K562 (cell line): ENCODE data around the gene IBA57. TPM values are rescaled to one million over a fixed set of nuclear protein-coding genes. Genes with fewer than 3 reads are reported as not detected.
A peak's percentile ranks its signal among the peaks of the same experiment; 100 is the strongest.

Experiments
- ATAC-seq: fragments of 200-7000 bp; cut with Tn5 transposase; 3 replicates; pipeline ENCODE4 v1.9.1; 2020; ENCODE audit warnings: moderate library complexity
- BruUV-seq: library from RNA; stranded (reverse); fragments of 400-500 nt; replicated peaks from 2 replicates; lab custom pipeline; 2021; lab: Mats Ljungman, UMichigan
- CTCF ChIA-PET: fragments of 300-600 bp; formaldehyde crosslinking; extraction: SDS; loops from one replicate; lab custom pipeline; 2021; ENCODE audit warnings: low intra/inter-chr PET ratio; lab: Yijun Ruan, JAX
- POLR2A ChIA-PET: fragments of 300-600, 350-650 bp; sonication (Branson Sonifier 250); formaldehyde crosslinking; extraction: SDS; loops from one replicate; lab custom pipeline; 2021; ENCODE audit warnings: antibody characterized with exemption, inconsistent platforms; lab: Yijun Ruan, JAX
- DNase-seq, 4 experiments: peaks; one replicate each; pipeline versions ENCODE4 v3.0.0 to v3.0.0-alpha.2; 2011 to 2018; ENCODE audit warnings: low spot score in 3 of 4, mixed read lengths in 3 of 4; ENCODE audit errors: extremely low read depth in 1 of 4
- FAIRE-seq: peaks from 2 replicates; lab custom pipeline; 2011; peaks lifted over from hg19 to GRCh38; lab: Jason Lieb, UNC
- H2AFZ ChIP-seq: 2 replicates; pipeline ENCODE4 v1.6.0; 2011; ENCODE audit warnings: low read depth, low read length, control low read depth, inconsistent platforms
- H3K27ac ChIP-seq: fragments of 200-600 bp; 3 replicates; pipeline ENCODE4 v1.8.0; 2011; ENCODE audit warnings: low read depth, mild to moderate bottlenecking, control low read depth, inconsistent platforms, low read length, moderate library complexity, mixed read lengths; ENCODE audit errors: extremely low read depth
- H3K27me3 ChIP-seq, 2 experiments: fragments of 300-600 bp in 1 of 2; 2 replicates in 1 of 2; 3 replicates in 1 of 2; pipeline versions ENCODE4 v1.6.0 to v1.8.0; 2011; ENCODE audit warnings: inconsistent platforms in 2 of 2, low read length in 2 of 2, mild to moderate bottlenecking in 1 of 2, mixed read lengths in 1 of 2, moderate library complexity in 1 of 2; ENCODE audit not compliant: control insufficient read depth in 2 of 2, insufficient read depth in 2 of 2
- H3K36me3 ChIP-seq: fragments of 300-600 bp; 3 replicates; pipeline ENCODE4 v1.8.0; 2011; ENCODE audit warnings: mild to moderate bottlenecking, low read length, inconsistent platforms; ENCODE audit not compliant: control insufficient read depth, insufficient read depth
- H3K4me1 ChIP-seq, 2 experiments: fragments of 200-600 bp in 1 of 2; replicated peaks in 1 of 2; 2 replicates in 1 of 2; 3 replicates in 1 of 2; pipeline versions ENCODE4 v1.5.1 to v1.8.0; 2011; ENCODE audit warnings: inconsistent platforms in 2 of 2, low read length in 2 of 2, mild to moderate bottlenecking in 1 of 2, mixed read lengths in 1 of 2, moderate library complexity in 1 of 2; ENCODE audit not compliant: control insufficient read depth in 2 of 2, insufficient read depth in 2 of 2
- H3K4me2 ChIP-seq: 2 replicates; pipeline ENCODE4 v1.6.1; 2011; ENCODE audit warnings: low read length, control low read depth, inconsistent platforms, mixed read lengths; ENCODE audit not compliant: insufficient read depth
- H3K4me3 ChIP-seq: fragments of 200-600 bp; sonication (generic), shearing (Covaris generic); 2 replicates; pipeline ENCODE4 v1.5.1; 2016; ENCODE audit warnings: control low read depth, inconsistent platforms
- H3K79me2 ChIP-seq: fragments of 200-600 bp; 3 replicates; pipeline ENCODE4 v1.8.0; 2011; ENCODE audit warnings: low read length, inconsistent platforms; ENCODE audit not compliant: control insufficient read depth, insufficient read depth
- H3K9ac ChIP-seq, 2 experiments: 2 replicates each; pipeline versions ENCODE4 v1.6.0 to v1.6.1; 2011; ENCODE audit warnings: low read depth in 2 of 2, low read length in 2 of 2, control low read depth in 1 of 2, inconsistent platforms in 1 of 2, mild to moderate bottlenecking in 1 of 2, mixed read lengths in 1 of 2; ENCODE audit not compliant: insufficient read depth in 1 of 2
- H3K9me1 ChIP-seq: one replicate; pipeline ENCODE4 v1.6.0; 2011; ENCODE audit warnings: inconsistent platforms, mild to moderate bottlenecking, low read length, moderate library complexity; ENCODE audit not compliant: control insufficient read depth, insufficient read depth
- H3K9me3 ChIP-seq: replicated peaks from 2 replicates; pipeline ENCODE4 v1.5.1; 2011; ENCODE audit warnings: low read depth, low read length, inconsistent platforms; ENCODE audit not compliant: control insufficient read depth, insufficient read depth
- H4K20me1 ChIP-seq: replicated peaks from 2 replicates; pipeline ENCODE4 v1.6.1; 2011; ENCODE audit warnings: low read length, inconsistent platforms, mixed read lengths; ENCODE audit not compliant: control insufficient read depth, insufficient read depth
- CCAR2 ChIP-seq: fragments of 200-400 bp; formaldehyde crosslinking; IDR thresholded peaks from 2 replicates; pipeline ENCODE4 v1.6.1; 2017; ENCODE audit warnings: mild to moderate bottlenecking, low read depth, low read length
- ETS2 ChIP-seq: IDR thresholded peaks from 2 replicates; pipeline ENCODE4 v1.6.1; 2016; ENCODE audit warnings: borderline replicate concordance, missing genetic modification characterization, mild to moderate bottlenecking, moderate library complexity, missing compliant biosample characterization; ENCODE audit not compliant: poor library complexity, severe bottlenecking
- HMG20A ChIP-seq: fragments of 450-650 bp; formaldehyde crosslinking; conservative IDR thresholded peaks from 2 replicates; pipeline ENCODE4 v1.4.0; 2020; ENCODE audit warnings: mild to moderate bottlenecking, mixed read lengths
- NELFE ChIP-seq: IDR thresholded peaks from 2 replicates; pipeline ENCODE4 v1.6.1; 2011; ENCODE audit warnings: mild to moderate bottlenecking; ENCODE audit not compliant: insufficient read depth, insufficient read length
- ZNF696 ChIP-seq: fragments of 250-450 bp; sonication (Bioruptor Pico); conservative IDR thresholded peaks from 2 replicates; pipeline ENCODE4 v1.4.0; 2020; ENCODE audit warnings: mild to moderate bottlenecking, moderate library complexity
- ZZZ3 ChIP-seq: fragments of 450-650 bp; IDR thresholded peaks from 2 replicates; pipeline ENCODE4 v1.6.1; 2016; ENCODE audit warnings: antibody characterized with exemption, mild to moderate bottlenecking, moderate library complexity
- WGBS: fragments of 100-300 bp; shearing (Covaris generic); methylation state at CpG from one replicate; pipeline ENCODE4 v1.1.6; 2016; ENCODE audit warnings: low coverage, mixed read lengths; ENCODE audit not compliant: insufficient coverage; ENCODE audit errors: missing lambda C conversion rate; 5-methylcytosine and 5-hydroxymethylcytosine counted together
- in situ Hi-C: fragments of 300-500 bp; cut with MboI; formaldehyde crosslinking; loops from 4 replicates; pipeline ENCODE4 v1.15.0; 2018; ENCODE audit warnings: inconsistent platforms, mixed read lengths
- intact Hi-C: fragments of 100-400 bp; cut with micrococcal nuclease; formaldehyde crosslinking; loops from 2 replicates; pipeline ENCODE4 v1.14.2; 2022
- polyA plus RNA-seq, 8 experiments: library from polyadenylated mRNA; depleted of rRNA in 4 of 8; stranded (reverse) in 5 of 8; unstranded in 3 of 8; fragments of >200 nt; fragmentation: Nextera tagmentation in 2 of 8; fragmentation: Illumina TruSeq in 1 of 8; extraction: Ambion mirVana in 2 of 8; extraction: Trizol in 1 of 8; gene quantifications; 2 replicates each; pipeline versions ENCODE4 v1.2.1 to v1.2.3, GENCODE V29; 2011 to 2014; ENCODE audit warnings: inconsistent platforms in 1 of 8, missing spikeins in 1 of 8
- total RNA-seq, 7 experiments: library from RNA; depleted of rRNA in 6 of 7; stranded (reverse); fragments of >200 nt in 6 of 7; fragmentation: Illumina TruSeq in 2 of 7; extraction: Trizol in 2 of 7; gene quantifications; 2 replicates each; pipeline versions ENCODE4 v1.2.1 to v1.2.3, GENCODE V29; 2011 to 2021; ENCODE audit warnings: low replicate concordance in 1 of 7
- TF ChIP-seq, protein P1 (sequence below): sonication (generic); formaldehyde crosslinking; IDR thresholded peaks from 2 replicates; pipeline ENCODE4 v1.9.0; 2022; ENCODE audit warnings: mild to moderate bottlenecking, missing genetic modification reagents

IBA57 gene
- total and polyA plus RNA-seq, 9 of the 15 experiments (the other 6 are each of a cell fraction or from before 2014, with no cell fraction given) = 0.77 to 15.5 (median 2.7) TPM

DNA sequence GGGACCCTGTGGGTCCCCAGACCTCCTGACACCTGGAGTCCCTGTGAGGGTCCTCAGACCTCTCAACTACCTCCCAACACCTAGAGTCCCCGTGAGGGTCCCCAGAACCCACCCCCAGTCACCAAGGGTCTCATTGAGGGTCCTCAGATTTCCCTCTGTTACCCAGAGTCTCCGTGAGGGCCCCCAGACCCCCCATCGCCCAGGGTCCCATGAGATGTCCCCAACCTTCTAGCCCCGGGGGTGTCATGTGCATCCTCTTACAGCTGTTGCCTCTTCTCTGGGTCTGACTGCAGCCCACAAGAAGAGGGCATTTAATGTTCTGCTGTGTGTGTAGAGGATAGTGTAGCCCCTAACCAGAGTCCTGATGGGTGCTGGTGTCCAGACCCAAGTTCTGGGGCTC lies 17.8 kb upstream of the IBA57 start:
- Histone ChIP-seq H3K4me3 (no peak overlapping the region), H3K79me2 (peaks cover 70% of the 10 kb centered on the region), H3K27me3 (no peaks in the 10 kb centered on the region), H3K27ac (no peak overlapping the region), H4K20me1 (peaks cover 46% of the 10 kb centered on the region), H2AFZ (no peak overlapping the region), H3K4me1 (peaks cover 54 to 99% of the 10 kb centered on the region in 2 experiments), H3K4me2 (no peak overlapping the region), H3K9ac (peak overlapping the region in 1 of 2 experiments; percentile 91; a peak in 1 of 4 replicates)
- intact Hi-C loops = no loop called here
- in situ Hi-C loops = no loop called here
- POLR2A ChIA-PET = interaction anchor here (1.0 to 2.0 kb wide), 3 partner anchors 10 to 17 kb away, joined by 3 to 11 read pairs (median 5); no protein-coding TSS in a partner anchor
- 87% methylated on average over 4 of the region's 4 CpGs for WGBS
- DNase-seq (no peak), FAIRE-seq (no peak)
- TF ChIP-seq ETS2 (tag) (no peak), HMG20A (CRISPR knock-in tag) (no peak), NELFE (no peak), ZNF696 (CRISPR knock-in tag) (no peak), ZZZ3 (no peak), CCAR2 (no peak)
- TF ChIP-seq, protein P1, sequence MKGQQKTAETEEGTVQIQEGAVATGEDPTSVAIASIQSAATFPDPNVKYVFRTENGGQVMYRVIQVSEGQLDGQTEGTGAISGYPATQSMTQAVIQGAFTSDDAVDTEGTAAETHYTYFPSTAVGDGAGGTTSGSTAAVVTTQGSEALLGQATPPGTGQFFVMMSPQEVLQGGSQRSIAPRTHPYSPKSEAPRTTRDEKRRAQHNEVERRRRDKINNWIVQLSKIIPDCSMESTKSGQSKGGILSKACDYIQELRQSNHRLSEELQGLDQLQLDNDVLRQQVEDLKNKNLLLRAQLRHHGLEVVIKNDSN (CRISPR knock-in tag) = no peak
- TF ChIP-seq, all 486 proteins: peak for 0
- no peak for ATAC-seq
- peaks cover 22% of the 10 kb centered on the region for H3K9me1 ChIP-seq
- CTCF ChIA-PET = no interaction called here
- BruUV-seq = no TSS peak
- H3K36me3 ChIP-seq = peaks cover 48% of the 10 kb centered on the region; the same call in 2 of the 3 replicates
- H3K9me3 ChIP-seq = no peaks in the 10 kb centered on the region
